ENCODE results near the gene PRKCE.

- TF ChIP-seq EZH2 (IDR thresholded peaks at IDR 0.05; ENCODE audit: low read depth, low read length, severe bottlenecking) (no peak), CTCF (IDR thresholded peaks at IDR 0.05; ENCODE audit: control extremely low read depth in 1 of 3, insufficient read depth in 1 of 3, low read depth in 1 of 3, low read length in 3 of 3) (no peak), POLR2A (IDR thresholded peaks at IDR 0.05; ENCODE audit: control extremely low read depth in 1 of 2, low read depth in 2 of 2, low read length in 2 of 2) (no peak), JUND (IDR thresholded peaks at IDR 0.05; ENCODE audit: low read length) (no peak), CBX5 (IDR thresholded peaks at IDR 0.05; ENCODE audit: low read depth, low read length) (no peak)
These were observed 45.7 kb downstream of the PRKCE start for GRCh38 chr2:45697190-45697589.
